KOPT-K1 (cell line): ENCODE data around the gene UCKL1.
A peak's percentile ranks its signal among the peaks of the same experiment; 100 is the strongest.

ENCODE experiments used
- H3K27ac ChIP-seq: fragments of 200-600 bp; sonication (generic); 2 replicates; pipeline ENCODE4 v1.5.1; 2016; ENCODE audit warnings: antibody characterized with exemption, mild to moderate bottlenecking, low read depth, low read length; ENCODE audit not compliant: poor library complexity, severe bottlenecking
- H3K36me3 ChIP-seq: fragments of 200-600 bp; sonication (generic); 2 replicates; pipeline ENCODE4 v1.5.1; 2017; ENCODE audit warnings: antibody characterized with exemption, mild to moderate bottlenecking, low read length, moderate library complexity; ENCODE audit not compliant: insufficient read depth
- H3K9me3 ChIP-seq: fragments of 200-600 bp; sonication (generic); 2 replicates; pipeline ENCODE4 v1.5.1; 2017; ENCODE audit warnings: antibody characterized with exemption, low read length, mild to moderate bottlenecking; ENCODE audit not compliant: insufficient read depth, poor library complexity, severe bottlenecking

UCKL1 gene

DNA sequence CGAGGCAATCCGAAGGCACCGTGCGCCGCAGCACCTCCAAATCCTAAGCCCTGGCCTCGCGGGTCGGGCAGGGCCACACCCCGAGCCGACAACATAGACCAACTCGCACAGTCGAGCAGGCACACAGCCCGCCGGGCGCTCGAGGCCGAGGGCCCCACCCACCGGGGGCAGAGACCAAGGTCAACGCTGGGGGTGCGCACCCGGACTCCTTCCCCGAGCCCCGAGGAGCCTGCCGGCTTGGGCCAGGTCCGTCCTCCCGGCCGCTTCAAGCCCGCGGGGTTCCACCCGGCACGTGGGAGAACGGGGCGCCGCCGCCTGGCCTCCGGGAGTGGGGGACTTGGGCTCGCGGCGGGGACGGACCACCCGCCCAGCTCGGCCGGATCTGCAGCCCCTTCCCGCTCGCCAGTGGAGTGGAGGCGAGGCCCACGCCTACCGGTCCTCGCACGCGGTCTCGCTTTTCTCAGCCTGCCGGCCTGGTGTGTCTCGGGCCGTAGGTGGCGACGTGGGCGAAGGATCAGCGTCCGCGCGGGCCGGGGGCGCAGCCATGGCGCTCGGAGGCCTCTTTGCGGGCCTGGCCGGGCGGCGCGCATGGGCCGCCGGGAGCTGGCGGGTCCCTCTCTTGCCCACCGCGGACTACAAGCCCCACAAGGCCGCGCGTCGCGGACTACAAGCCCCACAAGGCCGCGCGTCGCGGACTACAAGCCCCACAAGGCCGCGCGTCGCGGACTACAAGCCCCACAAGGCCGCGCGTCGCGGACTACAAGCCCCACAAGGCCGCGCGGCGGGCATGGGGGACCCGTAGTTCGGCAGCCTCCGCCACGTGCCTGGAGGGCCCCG lies at the start of gene UCKL1:
UCKL1 (minus strand) TSS at position 590 of the 837 bp plus-strand sequence; CDS start at position 546, 44 bp downstream.
- H3K27ac ChIP-seq = peak within 1 kb of the TSS; percentile 96

DNA sequence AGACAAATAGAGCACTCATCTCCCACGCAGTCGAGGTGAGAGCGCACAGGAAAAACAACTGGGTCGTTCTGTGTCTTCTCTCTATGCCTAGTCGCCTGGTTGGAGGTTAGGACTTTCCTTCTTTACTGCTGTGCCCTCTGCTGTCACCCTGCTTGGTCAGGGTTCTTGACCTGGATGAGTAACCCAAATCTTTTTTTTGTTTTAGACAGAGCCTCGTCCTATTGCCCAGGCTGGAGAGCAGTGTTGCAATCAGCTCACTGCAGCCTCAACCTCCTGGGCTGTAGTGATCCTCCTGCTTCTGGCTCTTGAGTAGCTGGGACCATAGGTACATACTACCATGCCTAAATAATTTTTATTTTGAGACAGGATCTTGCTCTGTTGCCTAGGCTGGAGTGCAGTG lies 49.2 kb upstream of the UCKL1 start:
- peaks cover 22% of the 10 kb centered on the region for H3K9me3 ChIP-seq
- no peak overlapping the region for H3K27ac ChIP-seq
- peaks cover 96% of the 10 kb centered on the region for H3K36me3 ChIP-seq

More for the DNA sequence above, at the start of gene UCKL1:
- peaks cover 29% of the 10 kb centered on the region for H3K36me3 ChIP-seq
- H3K9me3 ChIP-seq = no peaks in the 10 kb centered on the region

DNA sequence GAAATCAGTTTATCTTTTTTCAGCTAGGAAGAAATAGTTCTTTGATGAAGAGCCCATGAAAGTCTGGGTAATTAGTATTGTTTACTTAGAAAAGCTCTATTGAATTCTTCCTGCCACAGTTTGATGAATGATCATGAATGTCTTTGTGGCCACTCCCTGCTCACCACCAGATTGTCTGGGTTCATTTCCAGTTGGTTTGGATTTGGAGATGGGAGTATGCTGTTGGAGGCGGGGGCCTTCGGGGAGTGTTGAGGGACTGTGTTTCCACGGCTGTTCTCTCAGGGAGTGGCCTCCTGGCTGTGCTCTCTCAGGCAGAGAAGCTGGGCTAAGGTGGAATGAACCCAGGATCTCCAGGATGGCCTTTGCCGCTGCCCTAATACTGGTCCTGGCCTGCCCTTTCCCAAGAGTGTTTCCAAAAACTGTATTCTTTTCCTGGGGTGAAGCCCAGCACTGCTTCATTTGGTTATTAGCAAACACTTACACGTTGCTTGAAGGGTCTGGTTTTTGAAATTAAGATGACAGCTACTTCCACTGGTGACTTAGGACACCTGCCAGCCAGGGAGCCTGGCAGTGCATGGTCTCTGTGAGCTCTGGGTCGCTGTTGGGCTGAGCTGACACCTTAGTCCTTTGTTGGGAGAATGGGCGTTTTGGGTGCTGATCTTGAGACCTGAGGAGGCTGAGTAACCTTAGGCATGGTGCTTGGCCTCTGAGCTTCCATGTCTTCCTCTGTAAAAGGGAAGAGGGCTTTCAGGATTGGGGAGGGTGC lies 47.9 kb upstream of the UCKL1 start:
- H3K27ac ChIP-seq = no peak overlapping the region
- peaks cover 96% of the 10 kb centered on the region for H3K36me3 ChIP-seq
- peaks cover 14% of the 10 kb centered on the region for H3K9me3 ChIP-seq

DNA sequence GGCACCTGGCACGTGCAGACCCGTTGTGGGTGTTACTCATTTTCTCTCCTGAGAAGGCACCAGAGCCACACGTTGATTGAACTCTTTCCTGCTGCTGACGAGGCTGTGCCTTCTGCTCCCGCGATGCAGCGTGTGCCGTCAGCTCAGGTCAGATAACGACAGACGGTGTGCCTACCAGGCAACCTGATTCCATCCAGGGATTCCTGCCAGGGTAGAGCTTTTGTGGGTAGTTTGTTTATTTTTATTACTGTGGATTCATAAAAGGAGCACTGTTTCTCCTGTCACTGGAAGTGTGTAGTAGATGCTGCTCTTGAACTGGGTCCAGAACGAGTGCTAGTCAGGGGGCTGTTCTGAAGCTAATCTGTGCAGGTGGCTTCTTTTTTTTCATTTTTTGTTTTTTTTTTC lies 45.4 kb upstream of the UCKL1 start:
- no peaks in the 10 kb centered on the region for H3K9me3 ChIP-seq
- H3K27ac ChIP-seq = no peak overlapping the region
- H3K36me3 ChIP-seq = peaks cover 89% of the 10 kb centered on the region

DNA sequence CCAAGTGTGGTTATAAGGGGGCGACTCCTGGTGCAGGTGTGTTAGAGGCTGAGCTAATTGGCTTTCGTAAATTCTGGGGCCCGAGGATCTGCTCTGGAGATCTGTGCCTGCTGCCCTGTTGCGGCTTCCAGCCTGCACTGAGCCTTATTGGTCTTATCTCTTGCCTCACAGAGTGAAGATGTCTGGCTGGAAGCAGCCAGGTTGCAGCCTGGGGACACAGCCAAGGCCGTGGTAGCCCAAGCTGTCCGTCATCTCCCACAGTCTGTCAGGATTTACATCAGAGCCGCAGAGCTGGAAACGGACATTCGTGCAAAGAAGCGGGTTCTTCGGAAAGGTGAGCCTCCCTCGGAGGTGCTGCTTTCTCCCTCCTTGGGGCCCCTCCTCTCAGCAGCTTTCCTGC lies 44.7 kb upstream of the UCKL1 start:
- Histone ChIP-seq H3K9me3 (no peaks in the 10 kb centered on the region), H3K36me3 (peaks cover 89% of the 10 kb centered on the region), H3K27ac (no peak overlapping the region)

DNA sequence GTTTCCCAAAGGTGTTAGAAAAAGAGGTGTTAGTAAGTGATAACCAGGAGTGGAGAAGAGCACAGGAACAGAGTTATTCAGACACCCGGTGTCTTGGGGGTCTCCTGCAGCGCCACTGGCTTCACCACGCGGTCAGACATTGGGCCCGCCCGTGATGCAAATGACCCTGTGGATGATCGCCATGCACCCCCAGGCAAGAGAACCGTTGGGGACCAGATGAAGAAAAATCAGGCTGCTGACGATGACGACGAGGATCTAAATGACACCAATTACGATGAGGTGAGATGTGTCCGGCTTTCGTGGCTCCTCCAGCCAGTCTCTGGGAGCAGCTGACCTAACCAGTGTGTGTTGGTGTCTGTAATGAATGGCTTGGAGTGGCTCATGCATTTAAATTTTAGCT lies 26.7 kb upstream of the UCKL1 start:
- H3K9me3 ChIP-seq = no peaks in the 10 kb centered on the region
- H3K27ac ChIP-seq = no peak overlapping the region
- peaks cover 57% of the 10 kb centered on the region for H3K36me3 ChIP-seq

DNA sequence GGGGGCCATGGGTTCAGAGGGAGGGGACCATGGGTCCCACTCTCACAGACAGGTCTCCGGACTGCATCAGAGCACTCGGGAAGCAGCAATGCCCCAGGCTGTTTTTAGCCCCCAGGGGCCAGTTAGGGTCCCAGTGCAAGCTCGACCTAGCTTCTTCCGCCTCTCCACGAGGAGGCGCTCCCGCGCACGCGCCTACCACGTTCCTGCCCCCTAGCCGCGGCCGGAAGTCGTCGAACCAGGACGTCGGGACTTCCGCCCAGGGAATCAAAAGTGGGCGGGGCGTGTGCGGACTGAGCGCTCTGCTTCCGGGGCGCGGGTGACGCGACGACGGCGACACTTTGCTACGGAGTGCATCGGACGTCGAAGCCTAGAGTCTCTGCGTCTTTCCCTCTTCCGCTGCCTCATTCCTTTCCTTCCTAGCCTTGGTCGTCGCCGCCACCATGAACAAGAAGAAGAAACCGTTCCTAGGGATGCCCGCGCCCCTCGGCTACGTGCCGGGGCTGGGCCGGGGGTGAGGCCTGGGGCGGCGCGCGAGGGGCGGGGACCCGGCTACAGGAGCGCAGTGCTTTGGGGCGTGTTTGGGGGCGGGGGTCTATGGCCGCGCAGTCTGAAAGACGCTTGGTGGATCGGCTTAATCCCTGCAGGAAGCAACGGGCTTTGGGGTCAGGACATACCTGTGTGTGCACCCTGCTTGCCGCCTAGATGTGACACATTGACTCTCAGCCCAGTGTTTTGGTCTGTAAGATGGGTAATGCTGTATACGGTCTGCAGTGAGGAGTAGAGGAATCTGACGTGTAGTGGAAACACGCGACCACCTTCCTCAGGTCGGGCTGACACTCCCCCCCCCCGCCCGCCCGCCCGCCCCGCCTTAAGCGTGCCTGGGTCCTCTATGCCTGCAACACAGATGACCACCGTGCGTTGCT lies 24.9 kb upstream of the UCKL1 start, which contains the start of gene PRPF6:
PRPF6 (plus strand) TSS at position 327 of the 923 bp plus-strand sequence; CDS start at position 441, 114 bp downstream.
- peaks cover 38% of the 10 kb centered on the region for H3K36me3 ChIP-seq

DNA sequence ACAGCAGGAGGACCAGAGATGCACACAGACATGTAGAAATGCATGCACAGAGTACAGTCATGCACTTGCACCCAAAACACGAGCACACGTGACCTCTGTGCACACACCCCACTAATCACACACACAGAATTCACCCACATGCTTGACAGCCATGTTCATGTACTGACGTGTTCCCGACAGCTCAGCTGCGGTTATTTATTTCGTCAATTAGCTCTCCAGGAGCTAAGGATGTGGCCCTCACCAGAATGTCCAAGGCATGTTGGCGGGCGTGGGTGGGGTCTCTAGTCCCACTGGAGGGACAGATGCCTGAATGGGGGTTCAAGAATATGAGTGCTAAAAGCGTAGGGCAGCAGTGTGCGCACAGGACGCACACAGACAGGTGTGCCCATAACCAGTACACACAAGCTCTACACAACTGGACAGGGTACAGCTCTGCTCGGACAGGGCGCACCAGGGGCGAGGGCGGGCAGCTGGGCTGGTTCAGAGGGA lies 24.1 kb upstream of the UCKL1 start:
- Histone ChIP-seq H3K9me3 (no peaks in the 10 kb centered on the region), H3K27ac (peak overlapping the region; percentile 88), H3K36me3 (peaks cover 31% of the 10 kb centered on the region)

More for the DNA sequence above, 24.9 kb upstream of the UCKL1 start, which contains the start of gene PRPF6:
- Histone ChIP-seq H3K9me3 (no peaks in the 10 kb centered on the region), H3K27ac (peak within 1 kb of the TSS; percentile 88)

DNA sequence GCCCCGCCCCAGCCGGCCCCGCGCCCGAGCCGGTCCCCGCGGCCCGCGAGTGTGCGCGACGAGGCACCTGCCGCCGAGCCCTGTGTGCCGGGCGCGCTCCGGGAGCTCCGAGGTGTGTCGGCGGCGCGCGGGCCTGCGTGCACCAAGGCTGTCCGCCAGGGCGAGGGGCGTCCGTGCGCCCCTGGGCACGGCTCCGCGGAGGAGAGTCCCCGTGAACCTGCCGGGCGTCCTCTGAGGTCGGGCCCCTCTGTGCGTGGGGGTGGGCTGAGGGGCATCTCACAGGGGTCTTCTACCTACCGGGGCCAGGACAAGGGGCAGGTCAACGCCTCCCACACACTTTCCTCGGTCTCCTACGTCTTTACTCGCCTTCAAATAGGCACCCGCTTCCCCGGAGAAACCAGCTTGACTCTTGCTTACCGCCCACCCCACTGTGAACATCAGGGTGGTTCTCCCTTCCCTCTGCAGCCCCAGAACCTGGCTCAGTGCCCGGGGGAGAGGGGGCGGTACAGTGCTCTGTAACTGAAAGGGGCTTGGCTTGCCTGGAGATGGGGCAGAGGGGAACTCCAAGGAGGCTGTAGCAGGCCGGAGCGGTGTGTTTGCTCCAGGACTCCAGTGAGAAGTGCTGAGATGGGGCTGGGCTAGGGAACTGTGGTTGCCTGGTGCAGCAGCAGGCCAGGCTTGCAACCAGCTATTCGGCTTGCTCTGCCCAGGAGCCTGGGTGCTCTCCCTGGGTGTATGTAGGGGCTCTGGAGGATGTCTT lies 23.5 kb upstream of the UCKL1 start, which contains the start of gene SAMD10:
SAMD10 (minus strand) TSS at position 86 of the 760 bp plus-strand sequence. CDS start 175 bp downstream, outside the sequence.
- H3K27ac ChIP-seq = peak within 1 kb of the TSS; percentile 88
- H3K9me3 ChIP-seq = no peaks in the 10 kb centered on the region
- H3K36me3 ChIP-seq = peaks cover 25% of the 10 kb centered on the region

DNA sequence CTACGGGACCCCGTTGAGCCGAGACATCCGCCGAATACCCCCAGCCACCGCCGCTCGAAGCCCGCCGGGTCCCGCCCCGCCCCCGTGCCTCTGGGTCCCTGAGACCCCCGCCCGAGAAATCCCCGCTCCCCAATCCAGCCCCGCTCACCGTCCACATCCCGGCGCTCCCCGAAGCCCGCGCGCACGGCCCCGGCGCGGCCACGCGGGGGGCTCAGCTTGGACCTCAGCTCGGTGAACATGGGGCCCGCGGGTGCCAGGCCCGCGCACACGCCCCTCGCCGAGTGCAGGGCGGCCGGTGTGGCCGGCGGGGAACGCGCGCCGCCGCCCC lies 23.0 kb upstream of the UCKL1 start:
- Histone ChIP-seq H3K36me3 (peaks cover 20% of the 10 kb centered on the region), H3K9me3 (no peaks in the 10 kb centered on the region), H3K27ac (peak overlapping the region; percentile 88)

DNA sequence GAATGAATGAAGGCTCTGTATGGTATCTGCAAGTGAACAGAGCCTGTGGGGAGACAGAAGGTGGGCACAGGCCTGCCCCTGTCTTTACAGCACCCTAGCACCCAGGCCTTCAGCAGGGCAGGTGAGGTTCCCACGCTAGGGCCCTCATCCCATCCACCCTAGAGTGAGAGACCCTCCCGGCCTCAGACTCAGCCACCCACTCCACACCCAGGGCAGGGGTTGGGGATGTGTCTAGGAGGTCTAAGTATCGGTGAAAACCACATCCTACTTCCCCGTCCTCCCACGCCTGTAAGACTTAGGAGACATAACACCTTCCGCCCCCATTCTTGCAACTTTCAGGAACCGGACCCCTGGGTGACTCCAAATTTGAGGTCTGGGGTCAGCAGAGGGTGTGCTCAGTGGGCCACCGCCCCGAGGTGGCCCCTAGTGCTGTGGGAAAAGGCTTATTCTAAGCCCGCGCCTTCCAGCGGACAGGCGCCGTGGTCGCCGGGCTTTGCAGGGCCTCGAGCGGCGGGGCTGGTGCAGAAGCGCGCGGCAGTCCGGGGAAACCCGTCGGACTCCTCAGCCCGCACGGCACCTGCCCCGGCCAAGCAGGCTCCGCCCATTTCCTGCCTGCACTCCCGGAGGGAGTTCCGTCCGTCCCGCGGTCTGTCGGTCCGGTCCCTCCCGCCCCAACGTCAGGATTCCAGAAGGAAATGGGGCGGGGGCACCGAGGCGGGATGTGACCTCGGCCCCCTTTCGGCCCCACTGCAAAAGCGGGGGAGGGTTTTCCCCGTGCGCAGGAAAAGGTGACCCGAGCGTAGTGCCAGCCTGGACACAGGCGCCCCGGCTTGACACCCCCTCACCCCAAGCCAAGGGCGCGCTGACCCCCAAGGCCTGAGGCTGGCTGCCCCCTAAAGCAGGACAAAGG lies 22.4 kb upstream of the UCKL1 start:
- Histone ChIP-seq H3K36me3 (peaks cover 13% of the 10 kb centered on the region), H3K9me3 (no peaks in the 10 kb centered on the region), H3K27ac (peak overlapping the region; percentile 88)

DNA sequence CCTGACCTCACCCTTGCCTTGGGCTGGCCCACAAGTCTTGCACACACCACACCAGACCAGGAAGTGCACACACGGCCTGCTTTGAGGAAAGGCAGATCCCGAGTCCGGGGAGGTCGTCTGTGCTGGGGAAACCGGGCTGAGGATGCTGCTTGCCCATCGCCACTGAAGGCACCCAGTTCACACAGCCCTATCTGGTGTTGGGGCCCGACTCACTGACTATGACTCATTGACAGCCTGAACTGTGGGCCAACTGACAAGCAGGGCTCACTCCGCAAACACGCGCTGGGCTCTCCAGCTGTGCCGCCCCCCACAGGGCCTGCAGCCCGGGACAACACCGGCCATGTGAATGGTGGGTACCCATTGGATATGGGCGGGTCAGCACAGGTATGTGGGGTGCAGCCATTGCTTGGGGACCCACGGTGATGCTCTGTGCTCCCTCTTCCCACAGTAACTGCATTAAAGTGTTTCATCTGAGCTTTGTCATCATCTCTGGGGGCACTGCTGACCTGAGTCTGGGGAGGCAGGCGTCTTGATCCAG lies 21.6 kb upstream of the UCKL1 start:
- Histone ChIP-seq H3K27ac (peak overlapping the region; percentile 88), H3K36me3 (peaks cover 6% of the 10 kb centered on the region), H3K9me3 (no peaks in the 10 kb centered on the region)
